ENCODE measurements around the gene ZNF100. TPM values are rescaled to one million over a fixed set of nuclear protein-coding genes. Genes with fewer than 3 reads are reported as not detected.

The ZNF100 gene
- total and polyA plus RNA-seq, 9 of the 15 experiments (the other 6 are each of a cell fraction or from before 2014, with no cell fraction given), result 4.5 to 27.2 (median 19.6) TPM

GRCh38 chr19:21748088-21748487 is 19.3 kb downstream of the ZNF100 start:
- Histone ChIP-seq H3K4me1 (replicated peaks in 1 of 2; ENCODE audit: control insufficient read depth in 2 of 2, insufficient read depth in 2 of 2, low read length in 2 of 2) (no peaks in the 10 kb centered on the region), H2AFZ (ENCODE audit: low read depth, low read length) (no peak overlapping the region), H3K9ac (ENCODE audit: insufficient read depth in 1 of 2, low read depth in 2 of 2, low read length in 2 of 2) (no peak overlapping the region), H4K20me1 (replicated peaks; ENCODE audit: control insufficient read depth, insufficient read depth, low read length) (no peaks in the 10 kb centered on the region), H3K4me3 (no peak overlapping the region), H3K4me2 (ENCODE audit: insufficient read depth, low read length) (no peak overlapping the region), H3K27ac (ENCODE audit: extremely low read depth, low read depth, low read length) (no peak overlapping the region), H3K36me3 (ENCODE audit: control insufficient read depth, insufficient read depth, low read length) (peaks cover 55% of the 10 kb centered on the region), H3K27me3 (ENCODE audit: control insufficient read depth in 2 of 2, insufficient read depth in 2 of 2, low read length in 2 of 2) (no peaks in the 10 kb centered on the region), H3K79me2 (ENCODE audit: control insufficient read depth, insufficient read depth, low read length) (peaks cover 51% of the 10 kb centered on the region), H3K9me3 (replicated peaks; ENCODE audit: control insufficient read depth, insufficient read depth, low read depth, low read length) (peaks cover 2% of the 10 kb centered on the region; the same call in 1 of the 2 replicates), H3K9me1 (ENCODE audit: control insufficient read depth, insufficient read depth, low read length) (no peaks in the 10 kb centered on the region)
- WGBS (ENCODE audit: insufficient coverage, low coverage, missing lambda C conversion rate), result 90% methylated on average over 1 of the region's 1 CpG
- intact Hi-C loops (cut with micrococcal nuclease), result no loop called here
- in situ Hi-C loops (cut with MboI), result no loop called here
- DNase-seq (ENCODE audit: extremely low read depth in 1 of 4, low spot score in 3 of 4) (no peak), FAIRE-seq (no peak), ATAC-seq (no peak)
- POLR2A ChIA-PET, result no interaction called here
- CTCF ChIA-PET (ENCODE audit: low intra/inter-chr PET ratio), result no interaction called here
- BruUV-seq (replicated peaks), result no TSS peak
- TF ChIP-seq, protein P1, sequence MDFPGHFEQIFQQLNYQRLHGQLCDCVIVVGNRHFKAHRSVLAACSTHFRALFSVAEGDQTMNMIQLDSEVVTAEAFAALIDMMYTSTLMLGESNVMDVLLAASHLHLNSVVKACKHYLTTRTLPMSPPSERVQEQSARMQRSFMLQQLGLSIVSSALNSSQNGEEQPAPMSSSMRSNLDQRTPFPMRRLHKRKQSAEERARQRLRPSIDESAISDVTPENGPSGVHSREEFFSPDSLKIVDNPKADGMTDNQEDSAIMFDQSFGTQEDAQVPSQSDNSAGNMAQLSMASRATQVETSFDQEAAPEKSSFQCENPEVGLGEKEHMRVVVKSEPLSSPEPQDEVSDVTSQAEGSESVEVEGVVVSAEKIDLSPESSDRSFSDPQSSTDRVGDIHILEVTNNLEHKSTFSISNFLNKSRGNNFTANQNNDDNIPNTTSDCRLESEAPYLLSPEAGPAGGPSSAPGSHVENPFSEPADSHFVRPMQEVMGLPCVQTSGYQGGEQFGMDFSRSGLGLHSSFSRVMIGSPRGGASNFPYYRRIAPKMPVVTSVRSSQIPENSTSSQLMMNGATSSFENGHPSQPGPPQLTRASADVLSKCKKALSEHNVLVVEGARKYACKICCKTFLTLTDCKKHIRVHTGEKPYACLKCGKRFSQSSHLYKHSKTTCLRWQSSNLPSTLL (IDR thresholded peaks at IDR 0.05), result no peak
- TF ChIP-seq, protein P2, sequence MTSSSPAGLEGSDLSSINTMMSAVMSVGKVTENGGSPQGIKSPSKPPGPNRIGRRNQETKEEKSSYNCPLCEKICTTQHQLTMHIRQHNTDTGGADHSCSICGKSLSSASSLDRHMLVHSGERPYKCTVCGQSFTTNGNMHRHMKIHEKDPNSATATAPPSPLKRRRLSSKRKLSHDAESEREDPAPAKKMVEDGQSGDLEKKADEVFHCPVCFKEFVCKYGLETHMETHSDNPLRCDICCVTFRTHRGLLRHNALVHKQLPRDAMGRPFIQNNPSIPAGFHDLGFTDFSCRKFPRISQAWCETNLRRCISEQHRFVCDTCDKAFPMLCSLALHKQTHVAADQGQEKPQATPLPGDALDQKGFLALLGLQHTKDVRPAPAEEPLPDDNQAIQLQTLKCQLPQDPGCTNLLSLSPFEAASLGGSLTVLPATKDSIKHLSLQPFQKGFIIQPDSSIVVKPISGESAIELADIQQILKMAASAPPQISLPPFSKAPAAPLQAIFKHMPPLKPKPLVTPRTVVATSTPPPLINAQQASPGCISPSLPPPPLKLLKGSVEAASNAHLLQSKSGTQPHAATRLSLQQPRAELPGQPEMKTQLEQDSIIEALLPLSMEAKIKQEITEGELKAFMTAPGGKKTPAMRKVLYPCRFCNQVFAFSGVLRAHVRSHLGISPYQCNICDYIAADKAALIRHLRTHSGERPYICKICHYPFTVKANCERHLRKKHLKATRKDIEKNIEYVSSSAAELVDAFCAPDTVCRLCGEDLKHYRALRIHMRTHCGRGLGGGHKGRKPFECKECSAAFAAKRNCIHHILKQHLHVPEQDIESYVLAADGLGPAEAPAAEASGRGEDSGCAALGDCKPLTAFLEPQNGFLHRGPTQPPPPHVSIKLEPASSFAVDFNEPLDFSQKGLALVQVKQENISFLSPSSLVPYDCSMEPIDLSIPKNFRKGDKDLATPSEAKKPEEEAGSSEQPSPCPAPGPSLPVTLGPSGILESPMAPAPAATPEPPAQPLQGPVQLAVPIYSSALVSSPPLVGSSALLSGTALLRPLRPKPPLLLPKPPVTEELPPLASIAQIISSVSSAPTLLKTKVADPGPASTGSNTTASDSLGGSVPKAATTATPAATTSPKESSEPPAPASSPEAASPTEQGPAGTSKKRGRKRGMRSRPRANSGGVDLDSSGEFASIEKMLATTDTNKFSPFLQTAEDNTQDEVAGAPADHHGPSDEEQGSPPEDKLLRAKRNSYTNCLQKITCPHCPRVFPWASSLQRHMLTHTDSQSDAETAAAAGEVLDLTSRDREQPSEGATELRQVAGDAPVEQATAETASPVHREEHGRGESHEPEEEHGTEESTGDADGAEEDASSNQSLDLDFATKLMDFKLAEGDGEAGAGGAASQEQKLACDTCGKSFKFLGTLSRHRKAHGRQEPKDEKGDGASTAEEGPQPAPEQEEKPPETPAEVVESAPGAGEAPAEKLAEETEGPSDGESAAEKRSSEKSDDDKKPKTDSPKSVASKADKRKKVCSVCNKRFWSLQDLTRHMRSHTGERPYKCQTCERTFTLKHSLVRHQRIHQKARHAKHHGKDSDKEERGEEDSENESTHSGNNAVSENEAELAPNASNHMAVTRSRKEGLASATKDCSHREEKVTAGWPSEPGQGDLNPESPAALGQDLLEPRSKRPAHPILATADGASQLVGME (CRISPR knock-in tag; IDR thresholded peaks at IDR 0.05), result no peak
- TF ChIP-seq ZNF274 (IDR thresholded peaks at IDR 0.05; ENCODE audit: borderline replicate concordance, low read depth, low read length), result no peak
- no peak for TF ChIP-seq CCNT2 (IDR thresholded peaks at IDR 0.05; ENCODE audit: borderline replicate concordance, extremely low read depth, insufficient read length, low read depth, low read length)
- TF ChIP-seq TBL1XR1 (IDR thresholded peaks at IDR 0.05; ENCODE audit: low read length in 2 of 2), result no peak
- no peak for TF ChIP-seq ARID2 (IDR thresholded peaks at IDR 0.05)
- TF ChIP-seq SMAD2 (IDR thresholded peaks at IDR 0.05; ENCODE audit: low read depth, low read length), result no peak
- no peak for TF ChIP-seq MCM7 (IDR thresholded peaks at IDR 0.05)

Data from K562 (cell line).